Stomach (tissue), 4 donors: ENCODE results near the gene OR52L1.

Source experiments
- EP300 ChIP-seq: sonication (generic); formaldehyde crosslinking; IDR thresholded peaks from one replicate; pipeline ENCODE4 v1.6.1; 2017; ENCODE audit warnings: antibody characterized with exemption
- TF ChIP-seq, protein P1 (sequence below), 7 experiments: fragments of 450-650 bp in 4 of 7; fragments of 200-600 bp in 3 of 7; sonication (generic) in 3 of 7; IDR thresholded peaks; one replicate each; pipeline ENCODE4 v1.5.1; 2016 to 2019; ENCODE audit warnings: antibody characterized with exemption in 7 of 7, control low read depth in 2 of 7, mild to moderate bottlenecking in 1 of 7

DNA sequence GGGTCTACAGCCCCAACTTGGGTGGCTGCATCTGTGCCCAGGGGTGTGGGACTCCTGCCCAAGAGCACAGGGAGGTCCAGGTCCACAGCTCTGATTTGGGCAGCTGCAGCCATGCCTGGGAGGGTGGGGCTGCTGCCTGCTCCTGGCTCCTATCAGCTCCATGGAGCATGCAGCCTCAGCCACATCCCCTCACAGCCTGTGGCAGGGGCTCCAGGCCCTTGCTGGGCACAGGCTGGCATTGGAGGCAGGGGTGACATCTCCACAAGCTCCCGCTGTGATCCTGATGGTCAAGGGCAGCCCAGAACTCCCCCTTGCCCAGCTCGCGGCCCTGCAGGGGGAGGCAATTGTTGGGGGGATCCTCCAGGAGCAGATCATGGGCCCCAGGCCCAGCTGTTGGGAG, 26.3 kb upstream of the OR52L1 start:
- TF ChIP-seq EP300, result no peak
- TF ChIP-seq, protein P1, sequence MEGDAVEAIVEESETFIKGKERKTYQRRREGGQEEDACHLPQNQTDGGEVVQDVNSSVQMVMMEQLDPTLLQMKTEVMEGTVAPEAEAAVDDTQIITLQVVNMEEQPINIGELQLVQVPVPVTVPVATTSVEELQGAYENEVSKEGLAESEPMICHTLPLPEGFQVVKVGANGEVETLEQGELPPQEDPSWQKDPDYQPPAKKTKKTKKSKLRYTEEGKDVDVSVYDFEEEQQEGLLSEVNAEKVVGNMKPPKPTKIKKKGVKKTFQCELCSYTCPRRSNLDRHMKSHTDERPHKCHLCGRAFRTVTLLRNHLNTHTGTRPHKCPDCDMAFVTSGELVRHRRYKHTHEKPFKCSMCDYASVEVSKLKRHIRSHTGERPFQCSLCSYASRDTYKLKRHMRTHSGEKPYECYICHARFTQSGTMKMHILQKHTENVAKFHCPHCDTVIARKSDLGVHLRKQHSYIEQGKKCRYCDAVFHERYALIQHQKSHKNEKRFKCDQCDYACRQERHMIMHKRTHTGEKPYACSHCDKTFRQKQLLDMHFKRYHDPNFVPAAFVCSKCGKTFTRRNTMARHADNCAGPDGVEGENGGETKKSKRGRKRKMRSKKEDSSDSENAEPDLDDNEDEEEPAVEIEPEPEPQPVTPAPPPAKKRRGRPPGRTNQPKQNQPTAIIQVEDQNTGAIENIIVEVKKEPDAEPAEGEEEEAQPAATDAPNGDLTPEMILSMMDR (IDR thresholded peaks at IDR 0.05), result no peak
